SK-N-SH (cell line): ENCODE measurements around the gene AP3B2. TPM values are rescaled to one million over a fixed set of nuclear protein-coding genes. Genes with fewer than 3 reads are reported as not detected.

Experiments
- CTCF ChIA-PET: fragments of 300-600, 350-600 bp; formaldehyde crosslinking; extraction: SDS; loops from one replicate; lab custom pipeline; 2021; lab: Yijun Ruan, JAX
- POLR2A ChIA-PET: fragments of 350-600 bp; sonication (Branson Sonifier 250); formaldehyde crosslinking; extraction: SDS; loops from one replicate; lab custom pipeline; 2020; ENCODE audit warnings: antibody characterized with exemption, inconsistent platforms; lab: Yijun Ruan, JAX
- DNase-seq: peaks from one replicate; pipeline ENCODE4 v3.0.0; 2012
- H2AFZ ChIP-seq: fragments of 200-600 bp; sonication (generic); 2 replicates; pipeline ENCODE4 v1.8.1; 2016; ENCODE audit warnings: antibody characterized with exemption, mild to moderate bottlenecking, low read depth
- H3F3A ChIP-seq: fragments of 200-600 bp; sonication (generic); replicated peaks from 2 replicates; pipeline ENCODE3; 2016; ENCODE audit warnings: antibody characterized with exemption, mild to moderate bottlenecking; ENCODE audit not compliant: insufficient read depth
- H3K27ac ChIP-seq, 2 experiments: fragments of 200-500 bp in 1 of 2; fragments of 200-600 bp in 1 of 2; sonication (Bioruptor generic) in 1 of 2; sonication (generic), shearing (Covaris generic) in 1 of 2; 2 replicates each; pipeline versions ENCODE4 v1.5.1 to v1.6.1; 2014 to 2016; ENCODE audit warnings: low read depth in 2 of 2, inconsistent platforms in 1 of 2, low read length in 1 of 2, mild to moderate bottlenecking in 1 of 2, mixed read lengths in 1 of 2
- H3K27me3 ChIP-seq: fragments of 200-600 bp; sonication (generic), shearing (Covaris generic); 2 replicates; pipeline ENCODE4 v1.6.1; 2016; ENCODE audit warnings: mixed run types; ENCODE audit not compliant: insufficient read depth
- H3K36me3 ChIP-seq, 2 experiments: fragments of 200-500 bp in 1 of 2; fragments of 200-600 bp in 1 of 2; sonication (Bioruptor generic) in 1 of 2; sonication (generic) in 1 of 2; replicated peaks in 1 of 2; 2 replicates each; pipeline versions ENCODE3 to v1.5.1; 2014 to 2016; ENCODE audit warnings: low read length in 1 of 2, mild to moderate bottlenecking in 1 of 2; ENCODE audit not compliant: insufficient read depth in 2 of 2, control insufficient read depth in 1 of 2
- H3K4me1 ChIP-seq, 2 experiments: fragments of 200-500 bp in 1 of 2; fragments of 200-600 bp in 1 of 2; sonication (Bioruptor generic) in 1 of 2; sonication (generic), shearing (Covaris generic) in 1 of 2; 2 replicates each; pipeline versions ENCODE4 v1.5.1 to v1.6.1; 2014 to 2016; ENCODE audit warnings: low read depth in 1 of 2, low read length in 1 of 2, mixed run types in 1 of 2; ENCODE audit not compliant: insufficient read depth in 2 of 2, control insufficient read depth in 1 of 2
- H3K4me2 ChIP-seq: fragments of 200-600 bp; sonication (generic), shearing (Covaris generic); 2 replicates; pipeline ENCODE4 v1.6.1; 2017; ENCODE audit warnings: mixed run types
- H3K4me3 ChIP-seq, 2 experiments: fragments of 200-500 bp in 1 of 2; fragments of 200-600 bp in 1 of 2; sonication (Bioruptor generic) in 1 of 2; sonication (generic), shearing (Covaris generic) in 1 of 2; 2 replicates each; pipeline versions ENCODE4 v1.5.1 to v1.8.1; 2014 to 2016; ENCODE audit warnings: low read depth in 2 of 2, inconsistent platforms in 1 of 2, low read length in 1 of 2, mild to moderate bottlenecking in 1 of 2, mixed read lengths in 1 of 2, moderate library complexity in 1 of 2
- H3K79me2 ChIP-seq: fragments of 200-600 bp; sonication (generic); 2 replicates; pipeline ENCODE4 v1.8.1; 2017; ENCODE audit warnings: mild to moderate bottlenecking; ENCODE audit not compliant: insufficient read depth
- H3K9ac ChIP-seq: fragments of 200-600 bp; sonication (generic); 2 replicates; pipeline ENCODE4 v1.6.1; 2017; ENCODE audit warnings: mixed run types
- H3K9me2 ChIP-seq: fragments of 200-600 bp; sonication (generic); 2 replicates; pipeline ENCODE4 v1.6.1; 2017; ENCODE audit warnings: mixed run types
- H3K9me3 ChIP-seq: fragments of 200-600 bp; sonication (generic); 2 replicates; pipeline ENCODE4 v1.6.1; 2017; ENCODE audit warnings: mixed run types, mild to moderate bottlenecking, moderate library complexity
- H4K20me1 ChIP-seq: fragments of 200-600 bp; sonication (generic); 2 replicates; pipeline ENCODE4 v1.6.1; 2017; ENCODE audit warnings: mild to moderate bottlenecking, mixed run types; ENCODE audit not compliant: insufficient read depth
- EZH2phosphoT487 ChIP-seq: fragments of 200-600 bp; sonication (generic); IDR thresholded peaks from 2 replicates; pipeline ENCODE4 v1.6.1; 2017; ENCODE audit warnings: low read depth, mixed run types, mild to moderate bottlenecking, antibody characterized with exemption, moderate library complexity, borderline replicate concordance
- FOXM1 ChIP-seq: IDR thresholded peaks from 2 replicates; pipeline ENCODE4 v1.4.0; 2012; ENCODE audit warnings: low read depth, mild to moderate bottlenecking
- GABPA ChIP-seq: IDR thresholded peaks from 2 replicates; pipeline ENCODE4 v1.4.0; 2012; ENCODE audit warnings: low read depth, mild to moderate bottlenecking
- IRF3 ChIP-seq: fragments of 150-350 bp; IDR thresholded peaks from 2 replicates; pipeline ENCODE4 v1.6.1; 2016; ENCODE audit warnings: mild to moderate bottlenecking, low read depth, low read length
- MEF2A ChIP-seq: IDR thresholded peaks from 2 replicates; pipeline ENCODE4 v1.4.0; 2012; ENCODE audit warnings: low read depth, borderline replicate concordance
- MXI1 ChIP-seq: IDR thresholded peaks from 2 replicates; pipeline ENCODE4 v1.6.1; 2012; ENCODE audit warnings: mild to moderate bottlenecking, low read depth, low read length, improper control_type of control experiment
- RAD21 ChIP-seq: IDR thresholded peaks from 2 replicates; pipeline ENCODE4 v1.6.1; 2012; ENCODE audit warnings: mild to moderate bottlenecking, low read length
- SIN3A ChIP-seq: IDR thresholded peaks from 2 replicates; pipeline ENCODE4 v1.6.1; 2012; ENCODE audit warnings: low read depth, mild to moderate bottlenecking, low read length, moderate library complexity, borderline replicate concordance
- SMC3 ChIP-seq: IDR thresholded peaks from 2 replicates; pipeline ENCODE4 v1.6.1; 2012; ENCODE audit warnings: low read depth, low read length, improper control_type of control experiment
- TCF12 ChIP-seq: IDR thresholded peaks from 2 replicates; pipeline ENCODE4 v1.4.0; 2012
- TEAD4 ChIP-seq: IDR thresholded peaks from 2 replicates; pipeline ENCODE4 v1.4.0; 2012; ENCODE audit warnings: mild to moderate bottlenecking, borderline replicate concordance; ENCODE audit not compliant: insufficient read depth
- WGBS: methylation state at CpG from one replicate; pipeline ENCODE4 v1.1.6; 2017; ENCODE audit warnings: low lambda C conversion rate; 5-methylcytosine and 5-hydroxymethylcytosine counted together
- polyA plus RNA-seq, 3 experiments: library from polyadenylated mRNA; depleted of rRNA; stranded (reverse); fragments of >200 nt; gene quantifications; 2 replicates each; pipeline ENCODE4 v1.2.3, GENCODE V29; 2012
- TF ChIP-seq, protein P1 (sequence below): fragments of 150-350 bp; IDR thresholded peaks from 2 replicates; pipeline ENCODE4 v1.6.1; 2017; ENCODE audit warnings: antibody characterized with exemption, low read length, low read depth, borderline replicate concordance
- TF ChIP-seq, protein P2 (sequence below): IDR thresholded peaks from 2 replicates; pipeline ENCODE4 v1.6.1; 2012; ENCODE audit warnings: mild to moderate bottlenecking, low read depth, low read length, moderate library complexity

The AP3B2 gene
- 0.77 and 1.8 TPM in 2 replicates for polyA plus RNA-seq (2012; rRNA removed)
- 1.7 and 2.0 TPM in 2 replicates for polyA plus RNA-seq (2012; cell fraction: cytosol; rRNA removed)
- 8.2 and 12.4 TPM in 2 replicates for polyA plus RNA-seq (2012; cell fraction: nucleus; rRNA removed)

GRCh38 chr15:82709421-82710207 is at the start of gene AP3B2:
TSS of gene AP3B2 (minus strand) at chr15:82709875. CDS start at chr15:82709706, 169 bp downstream.
- DNase-seq: peak; percentile 97
- WGBS: 0% methylated on average over 4 of the region's 95 CpGs
- ChIA-PET CTCF (interaction anchor here (1.1 to 2.3 kb wide), 3 partner anchors 28 to 301 kb away, joined by 3 to 8 read pairs (median 8); partner anchors contain the start of genes C15orf40 and RPS17), POLR2A (interaction anchor here (1.1 to 1.8 kb wide), 3 partner anchors 40 to 169 kb away, joined by 4 to 10 read pairs (median 6); partner anchors contain the start of gene RPS17)
- H3K36me3 ChIP-seq: no peaks in the 10 kb centered on the region
- H3K9me3 ChIP-seq: no peaks in the 10 kb centered on the region
- peak within 1 kb of the TSS; percentile 99 for H3K4me2 ChIP-seq
- H3K9me2 ChIP-seq: no peaks in the 10 kb centered on the region
- H3K79me2 ChIP-seq: no peaks in the 10 kb centered on the region
- H2AFZ ChIP-seq: peak within 1 kb of the TSS; percentile 91
- H4K20me1 ChIP-seq: no peaks in the 10 kb centered on the region
- peaks cover 0 to 19% of the 10 kb centered on the region in 2 experiments; a peak in 1 of 4 replicates for H3K4me1 ChIP-seq
- peak within 1 kb of the TSS in 1 of 2 experiments; percentile 75; a peak in 2 of 4 replicates for H3K27ac ChIP-seq
- H3K4me3 ChIP-seq: peak within 1 kb of the TSS; percentile 78 to 84
- H3F3A ChIP-seq: no peaks in the 10 kb centered on the region
- TF ChIP-seq SIN3A: no peak; the same call in 1 of the 2 replicates
- no peak for TF ChIP-seq EZH2phosphoT487
- TF ChIP-seq TEAD4: no peak
- TF ChIP-seq MEF2A: no peak
- TF ChIP-seq RAD21: no peak
- no peak for TF ChIP-seq SMC3
- TF ChIP-seq FOXM1: no peak
- no peak for TF ChIP-seq IRF3
- TF ChIP-seq, protein P1, sequence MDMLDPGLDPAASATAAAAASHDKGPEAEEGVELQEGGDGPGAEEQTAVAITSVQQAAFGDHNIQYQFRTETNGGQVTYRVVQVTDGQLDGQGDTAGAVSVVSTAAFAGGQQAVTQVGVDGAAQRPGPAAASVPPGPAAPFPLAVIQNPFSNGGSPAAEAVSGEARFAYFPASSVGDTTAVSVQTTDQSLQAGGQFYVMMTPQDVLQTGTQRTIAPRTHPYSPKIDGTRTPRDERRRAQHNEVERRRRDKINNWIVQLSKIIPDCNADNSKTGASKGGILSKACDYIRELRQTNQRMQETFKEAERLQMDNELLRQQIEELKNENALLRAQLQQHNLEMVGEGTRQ: no peak
- no peak for TF ChIP-seq TCF12
- no peak for TF ChIP-seq GABPA
- TF ChIP-seq, protein P2, sequence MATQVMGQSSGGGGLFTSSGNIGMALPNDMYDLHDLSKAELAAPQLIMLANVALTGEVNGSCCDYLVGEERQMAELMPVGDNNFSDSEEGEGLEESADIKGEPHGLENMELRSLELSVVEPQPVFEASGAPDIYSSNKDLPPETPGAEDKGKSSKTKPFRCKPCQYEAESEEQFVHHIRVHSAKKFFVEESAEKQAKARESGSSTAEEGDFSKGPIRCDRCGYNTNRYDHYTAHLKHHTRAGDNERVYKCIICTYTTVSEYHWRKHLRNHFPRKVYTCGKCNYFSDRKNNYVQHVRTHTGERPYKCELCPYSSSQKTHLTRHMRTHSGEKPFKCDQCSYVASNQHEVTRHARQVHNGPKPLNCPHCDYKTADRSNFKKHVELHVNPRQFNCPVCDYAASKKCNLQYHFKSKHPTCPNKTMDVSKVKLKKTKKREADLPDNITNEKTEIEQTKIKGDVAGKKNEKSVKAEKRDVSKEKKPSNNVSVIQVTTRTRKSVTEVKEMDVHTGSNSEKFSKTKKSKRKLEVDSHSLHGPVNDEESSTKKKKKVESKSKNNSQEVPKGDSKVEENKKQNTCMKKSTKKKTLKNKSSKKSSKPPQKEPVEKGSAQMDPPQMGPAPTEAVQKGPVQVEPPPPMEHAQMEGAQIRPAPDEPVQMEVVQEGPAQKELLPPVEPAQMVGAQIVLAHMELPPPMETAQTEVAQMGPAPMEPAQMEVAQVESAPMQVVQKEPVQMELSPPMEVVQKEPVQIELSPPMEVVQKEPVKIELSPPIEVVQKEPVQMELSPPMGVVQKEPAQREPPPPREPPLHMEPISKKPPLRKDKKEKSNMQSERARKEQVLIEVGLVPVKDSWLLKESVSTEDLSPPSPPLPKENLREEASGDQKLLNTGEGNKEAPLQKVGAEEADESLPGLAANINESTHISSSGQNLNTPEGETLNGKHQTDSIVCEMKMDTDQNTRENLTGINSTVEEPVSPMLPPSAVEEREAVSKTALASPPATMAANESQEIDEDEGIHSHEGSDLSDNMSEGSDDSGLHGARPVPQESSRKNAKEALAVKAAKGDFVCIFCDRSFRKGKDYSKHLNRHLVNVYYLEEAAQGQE: peak; percentile 97
- peak; percentile 59 for TF ChIP-seq MXI1
- H3K27me3 ChIP-seq: no peaks in the 10 kb centered on the region
- H3K9ac ChIP-seq: no peak within 1 kb of the TSS
